Kasumi-1 (cell line): ENCODE data around the gene PRODH2.

Source experiments
- DNase-seq, 2 experiments: peaks; one replicate each; lab custom pipeline; 2025; lab: John Stamatoyannopoulos, UW

Gene PRODH2, protein sequence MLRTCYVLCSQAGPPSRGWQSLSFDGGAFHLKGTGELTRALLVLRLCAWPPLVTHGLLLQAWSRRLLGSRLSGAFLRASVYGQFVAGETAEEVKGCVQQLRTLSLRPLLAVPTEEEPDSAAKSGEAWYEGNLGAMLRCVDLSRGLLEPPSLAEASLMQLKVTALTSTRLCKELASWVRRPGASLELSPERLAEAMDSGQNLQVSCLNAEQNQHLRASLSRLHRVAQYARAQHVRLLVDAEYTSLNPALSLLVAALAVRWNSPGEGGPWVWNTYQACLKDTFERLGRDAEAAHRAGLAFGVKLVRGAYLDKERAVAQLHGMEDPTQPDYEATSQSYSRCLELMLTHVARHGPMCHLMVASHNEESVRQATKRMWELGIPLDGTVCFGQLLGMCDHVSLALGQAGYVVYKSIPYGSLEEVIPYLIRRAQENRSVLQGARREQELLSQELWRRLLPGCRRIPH

GRCh38 chr19:35812220-35813042 lies at the start of gene PRODH2:
Gene PRODH2 (minus strand): TSS chr19:35812845. CDS start chr19:35812805, 40 bp downstream.
- no peak for DNase-seq

DNA sequence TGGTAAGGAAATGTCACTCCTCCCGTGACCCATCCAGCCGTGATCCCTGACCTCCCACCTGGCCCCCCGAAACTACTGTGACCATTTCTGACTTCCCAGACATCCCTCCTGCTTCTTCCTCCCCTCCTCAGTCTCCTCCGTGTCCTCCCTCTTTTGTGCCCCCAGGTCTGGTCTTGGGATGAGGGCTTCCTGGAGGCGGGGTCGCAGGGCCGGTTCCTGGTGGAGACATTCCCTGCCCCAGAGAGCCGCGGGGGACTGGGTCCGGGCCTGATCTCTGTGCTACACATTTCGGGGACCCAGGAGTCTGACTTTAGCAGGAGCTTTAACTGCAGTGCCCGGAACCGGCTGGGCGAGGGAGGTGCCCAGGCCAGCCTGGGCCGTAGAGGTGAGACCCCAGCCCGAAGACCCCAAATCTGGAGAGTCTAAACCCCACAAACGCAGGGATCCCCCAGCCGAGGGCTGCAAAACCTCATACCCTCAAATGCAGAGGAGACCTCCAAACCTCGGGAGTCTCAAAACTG lies 49.1 kb upstream of the PRODH2 start:
- DNase-seq, result no peak

DNA sequence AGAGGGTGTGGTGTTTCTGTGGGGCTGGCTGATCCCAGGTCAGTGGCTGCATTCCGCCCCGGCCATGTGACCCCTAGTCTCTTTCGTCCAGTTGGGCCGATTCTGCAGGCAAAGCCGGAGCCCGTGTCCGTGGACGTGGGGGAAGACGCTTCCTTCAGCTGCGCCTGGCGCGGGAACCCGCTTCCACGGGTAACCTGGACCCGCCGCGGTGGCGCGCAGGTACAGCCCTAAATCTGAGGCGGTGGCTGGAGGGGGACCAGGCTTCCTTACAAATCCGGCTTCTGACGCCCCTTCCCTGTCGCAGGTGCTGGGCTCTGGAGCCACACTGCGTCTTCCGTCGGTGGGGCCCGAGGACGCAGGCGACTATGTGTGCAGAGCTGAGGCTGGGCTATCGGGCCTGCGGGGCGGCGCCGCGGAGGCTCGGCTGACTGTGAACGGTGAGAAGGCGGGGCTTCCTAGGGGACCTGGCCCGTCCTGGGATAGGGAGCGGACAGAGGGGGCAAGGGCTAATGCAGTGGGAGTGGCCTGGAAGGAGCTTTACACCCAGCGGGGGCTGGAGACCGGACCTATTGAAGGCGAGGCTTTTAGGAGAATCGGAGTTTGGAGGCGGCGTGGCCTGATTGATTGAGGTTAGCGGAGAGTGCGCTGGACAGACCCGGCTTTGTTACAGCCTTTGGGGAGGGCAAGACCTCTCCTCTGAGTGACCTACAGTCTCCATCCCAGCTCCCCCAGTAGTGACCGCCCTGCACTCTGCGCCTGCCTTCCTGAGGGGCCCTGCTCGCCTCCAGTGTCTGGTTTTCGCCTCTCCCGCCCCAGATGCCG lies 48.4 kb upstream of the PRODH2 start:
- DNase-seq, result no peak

- no peak for DNase-seq
Measured at GRCh38 chr19:35860436-35860817, 47.8 kb upstream of the PRODH2 start.

GRCh38 chr19:35859414-35859813 lies 46.8 kb upstream of the PRODH2 start:
- DNase-seq, result no peak

DNA sequence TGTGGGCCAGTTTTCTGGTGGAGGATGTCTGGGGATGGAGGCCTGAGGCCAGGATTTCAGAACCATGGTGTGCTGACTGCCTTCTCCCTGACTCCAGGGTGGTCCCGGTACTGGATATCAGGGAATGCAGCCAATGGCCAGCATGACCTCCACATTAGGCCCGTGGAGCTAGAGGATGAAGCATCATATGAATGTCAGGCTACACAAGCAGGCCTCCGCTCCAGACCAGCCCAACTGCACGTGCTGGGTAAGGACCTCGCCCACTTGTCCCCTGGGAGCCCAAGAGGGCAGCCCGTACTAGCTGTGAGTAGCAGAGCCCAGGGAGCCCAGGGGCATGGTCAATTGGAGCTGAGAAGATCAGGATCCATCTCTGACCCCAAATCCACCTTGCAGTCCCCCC lies 45.7 kb upstream of the PRODH2 start:
- no peak for DNase-seq

DNA sequence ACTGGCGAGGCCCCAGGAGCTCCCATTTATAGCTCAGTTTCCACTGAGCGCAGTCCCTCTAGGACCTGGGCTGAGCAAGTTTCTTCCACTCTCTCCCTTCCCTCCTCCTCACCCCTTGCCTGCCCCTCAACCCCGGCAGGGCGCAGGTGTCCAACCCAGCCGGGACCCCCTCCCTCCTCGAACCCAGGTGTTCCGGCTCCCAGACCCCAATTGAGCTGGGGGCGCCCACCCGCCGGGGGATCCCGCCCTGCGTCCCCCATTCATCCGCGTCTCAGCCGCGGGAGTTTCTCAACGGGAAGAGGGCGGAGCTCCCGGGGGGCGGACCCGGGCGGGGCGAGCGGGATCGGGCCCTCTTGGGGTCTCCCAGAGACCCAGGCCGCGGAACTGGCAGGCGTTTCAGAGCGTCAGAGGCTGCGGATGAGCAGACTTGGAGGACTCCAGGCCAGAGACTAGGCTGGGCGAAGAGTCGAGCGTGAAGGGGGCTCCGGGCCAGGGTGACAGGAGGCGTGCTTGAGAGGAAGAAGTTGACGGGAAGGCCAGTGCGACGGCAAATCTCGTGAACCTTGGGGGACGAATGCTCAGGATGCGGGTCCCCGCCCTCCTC lies 44.0 kb upstream of the PRODH2 start, which contains the start of gene KIRREL2:
Gene KIRREL2 (plus strand): TSS at position 366 of the 604 bp plus-strand sequence. CDS start 209 bp downstream, at position 575.
- DNase-seq, result peak; percentile 26 to 66

- DNase-seq, result no peak
Measured at GRCh38 chr19:35853038-35853756, 40.6 kb upstream of the PRODH2 start.

GRCh38 chr19:35852029-35852780 lies 39.6 kb upstream of the PRODH2 start, which contains the start of gene NPHS1:
Gene NPHS1 (minus strand): TSS chr19:35852504. CDS start chr19:35851837, 667 bp downstream.
- no peak for DNase-seq

DNA sequence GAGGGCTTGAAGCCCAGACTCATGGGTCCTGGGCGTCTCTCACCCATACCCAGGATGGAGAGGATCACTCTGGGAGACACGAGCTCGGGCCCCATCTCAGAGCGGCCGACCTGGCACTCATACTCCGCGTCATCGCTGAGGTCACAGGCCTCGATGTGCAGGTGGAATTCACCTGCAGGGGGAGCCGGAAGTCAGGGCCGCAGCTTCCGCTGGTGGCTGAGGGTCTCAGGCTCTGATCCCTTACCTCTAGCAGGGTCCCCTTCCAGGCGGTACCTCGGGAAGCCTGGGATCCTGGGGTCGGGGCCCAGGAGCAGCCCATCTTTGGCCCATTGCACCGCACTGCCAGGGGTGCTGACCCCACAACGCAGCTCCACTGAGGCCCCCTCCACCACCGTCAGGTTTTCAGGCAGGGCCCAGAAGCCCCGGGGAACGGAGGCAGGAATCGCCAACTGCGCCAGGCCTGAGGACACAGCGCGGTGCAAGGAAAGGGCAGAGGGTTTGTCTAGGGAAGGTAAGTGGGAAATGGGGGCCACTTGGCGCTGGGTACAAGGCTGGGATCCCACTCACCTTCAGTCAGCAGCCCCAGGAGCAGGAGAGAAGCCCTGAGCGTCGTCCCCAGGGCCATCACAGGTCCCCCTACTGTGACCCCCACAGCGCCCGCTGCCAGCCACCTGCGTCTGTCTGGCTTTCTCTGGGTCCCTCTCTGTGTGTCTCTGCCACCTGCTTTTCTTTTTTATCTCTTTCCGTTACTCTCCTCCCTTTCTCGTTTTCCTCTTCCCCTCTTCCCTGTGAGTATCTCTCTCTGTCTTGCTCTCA lies 38.8 kb upstream of the PRODH2 start:
- no peak for DNase-seq

GRCh38 chr19:35848919-35849505 lies 36.4 kb upstream of the PRODH2 start:
- no peak for DNase-seq

GRCh38 chr19:35848486-35848885 lies 35.8 kb upstream of the PRODH2 start:
- DNase-seq, result no peak

DNA sequence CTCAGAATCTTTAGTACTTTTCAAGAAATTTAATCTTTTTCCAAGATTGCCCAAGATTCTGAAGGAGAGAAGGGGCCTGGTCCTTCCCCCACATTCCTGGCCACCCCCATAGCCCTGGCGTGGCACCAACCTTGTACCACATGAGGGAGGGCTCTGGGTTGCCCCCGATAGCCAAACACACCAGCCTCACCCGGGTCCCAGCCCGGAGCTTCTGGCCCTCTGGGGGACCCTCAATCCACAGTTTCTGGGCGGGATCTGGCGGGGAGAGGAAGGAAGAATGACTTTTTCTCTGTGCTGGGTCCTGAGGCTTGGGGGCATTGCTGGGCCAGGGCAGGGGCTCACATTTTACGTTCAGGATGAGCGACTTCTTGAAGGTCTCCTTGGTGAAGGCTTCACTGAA lies 35.3 kb upstream of the PRODH2 start:
- DNase-seq, result no peak

DNA sequence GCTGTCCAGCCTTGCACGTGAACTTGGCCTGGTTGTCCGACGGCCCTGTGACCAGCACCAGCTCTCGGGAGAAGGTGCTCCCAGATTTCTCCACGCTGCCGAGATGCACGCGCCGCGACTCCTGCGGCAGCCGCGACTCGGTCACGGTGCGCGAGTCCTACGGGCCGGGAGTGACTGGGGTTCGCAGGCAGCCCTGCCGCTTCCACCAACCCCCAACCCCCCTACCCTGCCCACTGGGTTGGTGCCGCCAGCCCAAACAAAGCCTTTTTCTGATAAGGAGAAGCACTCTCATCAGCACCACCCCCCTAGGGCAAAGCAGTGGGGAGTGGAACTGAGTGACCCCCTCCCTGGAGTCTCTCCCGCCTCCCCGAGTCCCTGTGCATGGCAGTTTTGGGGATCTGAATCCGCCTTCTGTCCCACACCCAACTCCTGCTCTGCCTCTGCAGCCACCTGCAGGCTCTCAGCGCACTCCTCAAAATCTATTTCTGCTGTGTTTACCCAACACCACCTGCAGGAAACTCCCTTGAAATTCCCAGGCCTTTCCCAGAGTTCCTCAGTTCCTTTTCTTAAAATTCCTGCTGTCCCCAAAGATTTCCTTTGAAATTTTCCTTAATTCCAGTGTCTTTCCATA lies 33.5 kb upstream of the PRODH2 start:
- DNase-seq, result no peak

- no peak for DNase-seq
Measured at GRCh38 chr19:35845215-35846037, 32.8 kb upstream of the PRODH2 start.

DNA sequence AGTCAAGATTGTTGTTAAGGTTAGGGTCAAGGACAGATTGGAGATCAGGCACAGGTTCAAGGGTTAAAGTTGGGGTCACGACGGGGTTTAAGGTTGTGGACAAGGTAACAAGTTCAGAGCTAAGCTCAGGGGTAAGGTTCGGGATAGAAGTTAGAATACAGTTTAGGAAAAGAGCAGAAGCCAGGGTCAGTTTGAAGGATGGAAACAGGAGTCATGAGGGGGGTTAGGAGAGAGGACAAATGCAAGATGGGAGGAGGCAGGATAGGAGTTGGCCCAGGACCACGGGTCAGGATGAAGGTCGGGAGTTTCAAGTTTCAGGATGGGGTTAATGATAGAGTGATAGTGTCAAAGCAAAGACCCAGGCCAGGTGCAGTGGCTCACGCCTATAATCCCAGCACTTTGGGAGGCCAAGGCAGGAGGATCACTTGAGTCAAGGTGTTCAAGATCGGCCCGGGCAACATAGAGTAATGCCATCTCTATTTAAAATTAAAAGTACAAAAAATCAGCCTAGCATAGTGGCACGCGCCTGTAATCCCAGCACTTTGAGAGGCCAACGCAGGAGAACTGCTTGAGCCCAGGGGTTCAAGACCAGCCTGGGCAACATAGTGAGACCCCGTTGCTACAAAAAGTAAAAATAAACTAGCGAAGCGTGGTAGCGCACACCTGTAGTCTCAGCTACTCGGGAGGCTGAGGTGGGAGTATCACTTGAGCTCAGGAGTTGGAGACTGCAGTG lies 32.0 kb upstream of the PRODH2 start:
- no peak for DNase-seq
